ENCODE measurements around the gene GOLGA2. TPM values are rescaled to one million over a fixed set of nuclear protein-coding genes. Genes with fewer than 3 reads are reported as not detected.
A peak's percentile ranks its signal among the peaks of the same experiment; 100 is the strongest.

The GOLGA2 gene
- total and polyA plus RNA-seq, 3 donors from 2014 or later: 79.8 to 133 (median 103) TPM

DNA sequence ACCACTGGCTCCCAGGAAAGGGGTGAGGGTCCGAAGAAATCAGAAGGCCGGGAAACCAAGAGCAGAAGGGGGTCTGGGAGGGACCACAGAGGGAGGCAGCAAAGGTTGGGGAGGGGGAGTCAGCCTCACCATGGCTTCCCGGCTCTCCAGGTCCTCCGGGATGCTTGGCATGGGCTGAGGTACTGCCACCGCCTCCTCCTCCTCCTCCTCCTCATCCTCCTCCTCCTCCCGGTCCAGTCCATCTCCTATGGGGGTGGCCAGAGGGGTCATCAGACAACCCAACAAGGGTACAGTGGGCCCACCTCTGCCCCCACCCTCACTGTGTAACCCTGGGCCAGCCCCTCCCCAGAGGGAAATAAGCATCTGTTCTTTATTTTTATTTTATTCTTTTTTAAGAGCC, 17.5 kb downstream of the GOLGA2 start:
- Histone ChIP-seq H3K9me3 (no peaks in the 10 kb centered on the region), H3K36me3 (ENCODE audit: low read depth, missing control alignments) (peaks cover 5% of the 10 kb centered on the region), H3K4me1 (no peaks in the 10 kb centered on the region), H3K27me3 (no peaks in the 10 kb centered on the region), H3K27ac (no peak overlapping the region), H3K4me3 (no peak overlapping the region)
- 88 to 89% methylated on average over 6 of the region's 6 CpGs for WGBS, 2 donors
- no peak for TF ChIP-seq POLR2A (IDR thresholded peaks at IDR 0.05)
- no peak for TF ChIP-seq CTCF (IDR thresholded peaks at IDR 0.05)
- no peak for DNase-seq
- intact Hi-C loops (cut with DNase I; ENCODE audit: low total_unique reads): no loop called here

- intact Hi-C loops (cut with DNase I; ENCODE audit: low total_unique reads): no loop called here
- Histone ChIP-seq H3K36me3 (ENCODE audit: low read depth, missing control alignments) (peaks cover 5% of the 10 kb centered on the region), H3K27ac (no peak overlapping the region), H3K4me3 (no peak overlapping the region), H3K9me3 (no peaks in the 10 kb centered on the region), H3K4me1 (no peaks in the 10 kb centered on the region), H3K27me3 (no peaks in the 10 kb centered on the region)
- 84 to 93% methylated on average over 9 to 10 of the region's 11 CpGs for WGBS, 2 donors
- TF ChIP-seq POLR2A (IDR thresholded peaks at IDR 0.05) (no peak), CTCF (IDR thresholded peaks at IDR 0.05) (no peak)
- no peak for DNase-seq
These were observed 17.9 kb downstream of the GOLGA2 start for GRCh38 chr9:128257907-128258306.

- H3K4me3 ChIP-seq: no peak overlapping the region
- H3K27ac ChIP-seq: no peak overlapping the region
- no peaks in the 10 kb centered on the region for H3K27me3 ChIP-seq
- no peaks in the 10 kb centered on the region for H3K9me3 ChIP-seq
- intact Hi-C loops (cut with DNase I; ENCODE audit: low total_unique reads): no loop called here
- TF ChIP-seq POLR2A (IDR thresholded peaks at IDR 0.05) (no peak), CTCF (IDR thresholded peaks at IDR 0.05) (no peak)
- 83 to 85% methylated on average over 16 to 23 of the region's 23 CpGs for WGBS, 2 donors
- no peaks in the 10 kb centered on the region for H3K4me1 ChIP-seq
- DNase-seq: no peak
- H3K36me3 ChIP-seq (ENCODE audit: low read depth, missing control alignments): peaks cover 5% of the 10 kb centered on the region
These were observed 18.6 kb downstream of the GOLGA2 start for GRCh38 chr9:128257086-128257825.

GRCh38 chr9:128254855-128255759, 20.7 kb downstream of the GOLGA2 start:
- WGBS, 2 donors: 68 to 76% methylated on average over 17 to 18 of the region's 18 CpGs
- Histone ChIP-seq H3K27me3 (no peaks in the 10 kb centered on the region), H3K4me3 (no peak overlapping the region), H3K4me1 (no peaks in the 10 kb centered on the region), H3K9me3 (no peaks in the 10 kb centered on the region), H3K36me3 (ENCODE audit: low read depth, missing control alignments) (peaks cover 3% of the 10 kb centered on the region), H3K27ac (no peak overlapping the region)
- DNase-seq: peak; percentile 68
- no peak for TF ChIP-seq POLR2A (IDR thresholded peaks at IDR 0.05)
- TF ChIP-seq CTCF (IDR thresholded peaks at IDR 0.05): peak in 2 of 3 experiments; percentile 50 to 85
- intact Hi-C loops (cut with DNase I; ENCODE audit: low total_unique reads): no loop called here
